K562 (cell line): ENCODE results near the gene RTN4. TPM values are rescaled to one million over a fixed set of nuclear protein-coding genes. Genes with fewer than 3 reads are reported as not detected.

Experiments
- ATAC-seq: fragments of 200-7000 bp; cut with Tn5 transposase; 3 replicates; pipeline ENCODE4 v1.9.1; 2020; ENCODE audit warnings: moderate library complexity
- BruUV-seq: library from RNA; stranded (reverse); fragments of 400-500 nt; replicated peaks from 2 replicates; lab custom pipeline; 2021; lab: Mats Ljungman, UMichigan
- CTCF ChIA-PET: fragments of 300-600 bp; formaldehyde crosslinking; extraction: SDS; loops from one replicate; lab custom pipeline; 2021; ENCODE audit warnings: low intra/inter-chr PET ratio; lab: Yijun Ruan, JAX
- POLR2A ChIA-PET: fragments of 300-600, 350-650 bp; sonication (Branson Sonifier 250); formaldehyde crosslinking; extraction: SDS; loops from one replicate; lab custom pipeline; 2021; ENCODE audit warnings: antibody characterized with exemption, inconsistent platforms; lab: Yijun Ruan, JAX
- DNase-seq, 4 experiments: peaks; one replicate each; pipeline versions ENCODE4 v3.0.0 to v3.0.0-alpha.2; 2011 to 2018; ENCODE audit warnings: low spot score in 3 of 4, mixed read lengths in 3 of 4; ENCODE audit errors: extremely low read depth in 1 of 4
- FAIRE-seq: peaks from 2 replicates; lab custom pipeline; 2011; peaks lifted over from hg19 to GRCh38; lab: Jason Lieb, UNC
- H2AFZ ChIP-seq: 2 replicates; pipeline ENCODE4 v1.6.0; 2011; ENCODE audit warnings: low read depth, low read length, control low read depth, inconsistent platforms
- H3K27ac ChIP-seq: fragments of 200-600 bp; 3 replicates; pipeline ENCODE4 v1.8.0; 2011; ENCODE audit warnings: low read depth, mild to moderate bottlenecking, control low read depth, inconsistent platforms, low read length, moderate library complexity, mixed read lengths; ENCODE audit errors: extremely low read depth
- H3K27me3 ChIP-seq, 2 experiments: fragments of 300-600 bp in 1 of 2; 2 replicates in 1 of 2; 3 replicates in 1 of 2; pipeline versions ENCODE4 v1.6.0 to v1.8.0; 2011; ENCODE audit warnings: inconsistent platforms in 2 of 2, low read length in 2 of 2, mild to moderate bottlenecking in 1 of 2, mixed read lengths in 1 of 2, moderate library complexity in 1 of 2; ENCODE audit not compliant: control insufficient read depth in 2 of 2, insufficient read depth in 2 of 2
- H3K36me3 ChIP-seq: fragments of 300-600 bp; 3 replicates; pipeline ENCODE4 v1.8.0; 2011; ENCODE audit warnings: mild to moderate bottlenecking, low read length, inconsistent platforms; ENCODE audit not compliant: control insufficient read depth, insufficient read depth
- H3K4me1 ChIP-seq, 2 experiments: fragments of 200-600 bp in 1 of 2; replicated peaks in 1 of 2; 2 replicates in 1 of 2; 3 replicates in 1 of 2; pipeline versions ENCODE4 v1.5.1 to v1.8.0; 2011; ENCODE audit warnings: inconsistent platforms in 2 of 2, low read length in 2 of 2, mild to moderate bottlenecking in 1 of 2, mixed read lengths in 1 of 2, moderate library complexity in 1 of 2; ENCODE audit not compliant: control insufficient read depth in 2 of 2, insufficient read depth in 2 of 2
- H3K4me2 ChIP-seq: 2 replicates; pipeline ENCODE4 v1.6.1; 2011; ENCODE audit warnings: low read length, control low read depth, inconsistent platforms, mixed read lengths; ENCODE audit not compliant: insufficient read depth
- H3K4me3 ChIP-seq: fragments of 200-600 bp; sonication (generic), shearing (Covaris generic); 2 replicates; pipeline ENCODE4 v1.5.1; 2016; ENCODE audit warnings: control low read depth, inconsistent platforms
- H3K79me2 ChIP-seq: fragments of 200-600 bp; 3 replicates; pipeline ENCODE4 v1.8.0; 2011; ENCODE audit warnings: low read length, inconsistent platforms; ENCODE audit not compliant: control insufficient read depth, insufficient read depth
- H3K9ac ChIP-seq, 2 experiments: 2 replicates each; pipeline versions ENCODE4 v1.6.0 to v1.6.1; 2011; ENCODE audit warnings: low read depth in 2 of 2, low read length in 2 of 2, control low read depth in 1 of 2, inconsistent platforms in 1 of 2, mild to moderate bottlenecking in 1 of 2, mixed read lengths in 1 of 2; ENCODE audit not compliant: insufficient read depth in 1 of 2
- H3K9me1 ChIP-seq: one replicate; pipeline ENCODE4 v1.6.0; 2011; ENCODE audit warnings: inconsistent platforms, mild to moderate bottlenecking, low read length, moderate library complexity; ENCODE audit not compliant: control insufficient read depth, insufficient read depth
- H3K9me3 ChIP-seq: replicated peaks from 2 replicates; pipeline ENCODE4 v1.5.1; 2011; ENCODE audit warnings: low read depth, low read length, inconsistent platforms; ENCODE audit not compliant: control insufficient read depth, insufficient read depth
- H4K20me1 ChIP-seq: replicated peaks from 2 replicates; pipeline ENCODE4 v1.6.1; 2011; ENCODE audit warnings: low read length, inconsistent platforms, mixed read lengths; ENCODE audit not compliant: control insufficient read depth, insufficient read depth
- POLR2A ChIP-seq: fragments of 450-650 bp; conservative IDR thresholded peaks from 2 replicates; pipeline ENCODE4 v1.6.1; 2016
- POLR2AphosphoS2 ChIP-seq: IDR thresholded peaks from 2 replicates; pipeline ENCODE4 v1.6.1; 2012; ENCODE audit warnings: low read length, improper control_type of control experiment
- WGBS: fragments of 100-300 bp; shearing (Covaris generic); methylation state at CpG from one replicate; pipeline ENCODE4 v1.1.6; 2016; ENCODE audit warnings: low coverage, mixed read lengths; ENCODE audit not compliant: insufficient coverage; ENCODE audit errors: missing lambda C conversion rate; 5-methylcytosine and 5-hydroxymethylcytosine counted together
- in situ Hi-C: fragments of 300-500 bp; cut with MboI; formaldehyde crosslinking; loops from 4 replicates; pipeline ENCODE4 v1.15.0; 2018; ENCODE audit warnings: inconsistent platforms, mixed read lengths
- intact Hi-C: fragments of 100-400 bp; cut with micrococcal nuclease; formaldehyde crosslinking; loops from 2 replicates; pipeline ENCODE4 v1.14.2; 2022
- polyA plus RNA-seq, 8 experiments: library from polyadenylated mRNA; depleted of rRNA in 4 of 8; stranded (reverse) in 5 of 8; unstranded in 3 of 8; fragments of >200 nt; fragmentation: Nextera tagmentation in 2 of 8; fragmentation: Illumina TruSeq in 1 of 8; extraction: Ambion mirVana in 2 of 8; extraction: Trizol in 1 of 8; gene quantifications; 2 replicates each; pipeline versions ENCODE4 v1.2.1 to v1.2.3, GENCODE V29; 2011 to 2014; ENCODE audit warnings: inconsistent platforms in 1 of 8, missing spikeins in 1 of 8
- total RNA-seq, 7 experiments: library from RNA; depleted of rRNA in 6 of 7; stranded (reverse); fragments of >200 nt in 6 of 7; fragmentation: Illumina TruSeq in 2 of 7; extraction: Trizol in 2 of 7; gene quantifications; 2 replicates each; pipeline versions ENCODE4 v1.2.1 to v1.2.3, GENCODE V29; 2011 to 2021; ENCODE audit warnings: low replicate concordance in 1 of 7
- TF ChIP-seq, protein P1 (sequence below): fragments of 450-650 bp; formaldehyde crosslinking; IDR thresholded peaks from 2 replicates; pipeline ENCODE4 v1.4.0; 2022; ENCODE audit warnings: missing genetic modification characterization

The RTN4 gene
- total and polyA plus RNA-seq, 9 of the 15 experiments (the other 6 are each of a cell fraction or from before 2014, with no cell fraction given), result 73.0 to 248 (median 116) TPM

DNA sequence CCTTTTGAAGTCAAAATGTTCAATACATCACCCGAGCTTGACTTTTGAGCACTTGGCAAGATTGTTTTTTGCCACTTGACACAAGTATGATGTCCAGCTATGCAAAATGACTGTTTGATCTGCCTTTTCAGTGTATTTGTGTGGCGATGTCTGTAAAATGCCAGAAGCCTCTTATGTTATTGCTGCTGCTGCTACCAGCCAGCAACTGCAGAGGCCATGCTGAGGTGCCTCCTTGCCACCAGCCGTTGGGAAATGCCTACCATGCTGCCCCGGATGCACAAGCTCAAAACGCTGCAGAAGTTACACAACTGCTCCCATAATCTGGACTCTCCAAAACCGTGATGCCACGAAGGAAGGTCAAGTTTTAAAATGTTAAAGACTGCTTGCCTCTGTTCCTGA, 80.3 kb downstream of the RTN4 start:
- no peak overlapping the region for H3K4me3 ChIP-seq
- TF ChIP-seq POLR2A, result 0 out of 2 replicates have a peak, but pooled peaks have one; percentile 38
- TF ChIP-seq POLR2AphosphoS2, result peak; percentile 23; the same call in 1 of the 2 replicates
- TF ChIP-seq, protein P1, sequence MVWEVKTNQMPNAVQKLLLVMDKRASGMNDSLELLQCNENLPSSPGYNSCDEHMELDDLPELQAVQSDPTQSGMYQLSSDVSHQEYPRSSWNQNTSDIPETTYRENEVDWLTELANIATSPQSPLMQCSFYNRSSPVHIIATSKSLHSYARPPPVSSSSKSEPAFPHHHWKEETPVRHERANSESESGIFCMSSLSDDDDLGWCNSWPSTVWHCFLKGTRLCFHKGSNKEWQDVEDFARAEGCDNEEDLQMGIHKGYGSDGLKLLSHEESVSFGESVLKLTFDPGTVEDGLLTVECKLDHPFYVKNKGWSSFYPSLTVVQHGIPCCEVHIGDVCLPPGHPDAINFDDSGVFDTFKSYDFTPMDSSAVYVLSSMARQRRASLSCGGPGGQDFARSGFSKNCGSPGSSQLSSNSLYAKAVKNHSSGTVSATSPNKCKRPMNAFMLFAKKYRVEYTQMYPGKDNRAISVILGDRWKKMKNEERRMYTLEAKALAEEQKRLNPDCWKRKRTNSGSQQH, result no peak
- TF ChIP-seq, all 486 proteins: peak for 2
- Histone ChIP-seq H3K9ac (no peak overlapping the region), H3K9me3 (no peaks in the 10 kb centered on the region), H3K4me2 (no peak overlapping the region), H3K9me1 (peaks cover 3% of the 10 kb centered on the region), H3K36me3 (peaks cover 52% of the 10 kb centered on the region), H3K79me2 (peaks cover 7% of the 10 kb centered on the region; the same call in 2 of the 3 replicates), H3K27me3 (no peaks in the 10 kb centered on the region), H4K20me1 (peaks cover under 1% of the 10 kb centered on the region; the same call in 1 of the 2 replicates), H3K4me1 (peaks cover 0 to 7% of the 10 kb centered on the region in 2 experiments; a peak in 2 of 5 replicates), H3K27ac (no peak overlapping the region), H2AFZ (no peak overlapping the region)
- ChIA-PET CTCF (no interaction called here), POLR2A (interaction anchor here (0.7 to 2.7 kb wide), 10 partner anchors 8 to 92 kb away, joined by 3 to 16 read pairs (median 4); no protein-coding TSS in a partner anchor)
- intact Hi-C loops, result loop anchor here (5.0 kb wide), 1 partner anchor 197 kb away; no protein-coding TSS in a partner anchor
- no peak for FAIRE-seq
- ATAC-seq, result no peak
- no peak for DNase-seq
- in situ Hi-C loops, result no loop called here
- no TSS peak for BruUV-seq
- 97% methylated on average over 7 of the region's 7 CpGs for WGBS
